OCI-LY7 (cell line): ENCODE measurements around the gene TLR3. TPM values are rescaled to one million over a fixed set of nuclear protein-coding genes. Genes with fewer than 3 reads are reported as not detected.

Source experiments
- BruUV-seq: library from RNA; stranded (reverse); fragments of 400-500 nt; replicated peaks from 2 replicates; lab custom pipeline; 2021; lab: Mats Ljungman, UMichigan
- CTCF ChIA-PET: fragments of 300-600 bp; sonication (Branson Sonifier 250); formaldehyde crosslinking; loops from one replicate; lab custom pipeline; 2022; ENCODE audit warnings: antibody characterized with exemption; ENCODE audit not compliant: unreplicated experiment; lab: Charles Lee
- POLR2A ChIA-PET: fragments of 300-600 bp; sonication (Branson Sonifier 250); formaldehyde crosslinking; loops from one replicate; lab custom pipeline; 2022; ENCODE audit warnings: antibody characterized with exemption; lab: Charles Lee
- DNase-seq: peaks from one replicate; pipeline ENCODE4 v3.0.0-alpha.2; 2015; ENCODE audit warnings: low spot score
- H2AFZ ChIP-seq: fragments of 200-600 bp; sonication (generic), shearing (Covaris generic); 2 replicates; pipeline ENCODE4 v1.6.1; 2014; ENCODE audit warnings: mild to moderate bottlenecking, antibody characterized with exemption, low read length, moderate library complexity
- H3K27ac ChIP-seq: fragments of 200-600 bp; sonication (generic); 2 replicates; pipeline ENCODE4 v1.5.1; 2014; ENCODE audit warnings: mixed run types, low read depth, mild to moderate bottlenecking, moderate library complexity, low read length, inconsistent platforms; ENCODE audit not compliant: poor library complexity, severe bottlenecking
- H3K36me3 ChIP-seq: fragments of 200-600 bp; sonication (generic); 2 replicates; pipeline ENCODE4 v1.6.1; 2014; ENCODE audit warnings: mild to moderate bottlenecking, antibody characterized with exemption, low read length, moderate library complexity, mixed read lengths; ENCODE audit not compliant: insufficient read depth
- H3K4me1 ChIP-seq: fragments of 200-600 bp; sonication (generic); 2 replicates; pipeline ENCODE4 v1.5.1; 2014; ENCODE audit warnings: mild to moderate bottlenecking, low read length; ENCODE audit not compliant: insufficient read depth, poor library complexity, severe bottlenecking
- H3K4me2 ChIP-seq: fragments of 200-600 bp; sonication (generic); 2 replicates; pipeline ENCODE4 v1.6.1; 2014; ENCODE audit warnings: mild to moderate bottlenecking, low read length
- H3K4me3 ChIP-seq: fragments of 200-600 bp; sonication (generic); 2 replicates; pipeline ENCODE4 v1.5.1; 2014; ENCODE audit warnings: mild to moderate bottlenecking, low read depth, low read length; ENCODE audit not compliant: poor library complexity, severe bottlenecking
- H3K79me2 ChIP-seq: fragments of 200-600 bp; sonication (generic); 2 replicates; pipeline ENCODE4 v1.6.1; 2016; ENCODE audit warnings: low read depth, mild to moderate bottlenecking, low read length, moderate library complexity, mixed read lengths; ENCODE audit not compliant: insufficient read depth
- H3K9me2 ChIP-seq: fragments of 200-600 bp; sonication (generic); 2 replicates; pipeline ENCODE4 v1.6.1; 2016; ENCODE audit warnings: mild to moderate bottlenecking, low read length, mixed read lengths; ENCODE audit not compliant: insufficient read depth
- H3K9me3 ChIP-seq: fragments of 200-600 bp; sonication (generic); 2 replicates; pipeline ENCODE4 v1.6.1; 2014; ENCODE audit warnings: mild to moderate bottlenecking, mixed run types, low read length, mixed read lengths
- H4K20me1 ChIP-seq: fragments of 200-600 bp; sonication (generic); 2 replicates; pipeline ENCODE4 v1.6.1; 2014; ENCODE audit warnings: mild to moderate bottlenecking, antibody characterized with exemption, low read length, moderate library complexity, mixed read lengths; ENCODE audit not compliant: insufficient read depth
- CTCF ChIP-seq: fragments of 200-600 bp; sonication (generic); conservative IDR thresholded peaks from 2 replicates; pipeline ENCODE4 v1.5.1; 2014; ENCODE audit warnings: mild to moderate bottlenecking, antibody characterized with exemption, low read length, moderate library complexity, mixed read lengths
- EZH2phosphoT487 ChIP-seq: fragments of 200-600 bp; sonication (generic); IDR thresholded peaks from 2 replicates; pipeline ENCODE4 v1.6.1; 2018; ENCODE audit warnings: low read depth, borderline replicate concordance, mild to moderate bottlenecking, mixed run types, antibody characterized with exemption, low read length, moderate library complexity, mixed read lengths
- intact Hi-C: fragments of 100-400 bp; cut with micrococcal nuclease; formaldehyde crosslinking; loops from one replicate; pipeline ENCODE4 v1.10.0; 2022; ENCODE audit not compliant: unreplicated experiment
- total RNA-seq, 2 experiments: library from RNA; depleted of rRNA in 1 of 2; stranded (reverse); fragments of >200 nt in 1 of 2; shearing (Covaris generic) in 1 of 2; gene quantifications; 2 replicates each; pipeline ENCODE4 v1.2.3, GENCODE V29; 2014 to 2022

TLR3 gene
- total RNA-seq, 2 experiments from 2014 or later: 0.38 to 0.53 TPM

DNA sequence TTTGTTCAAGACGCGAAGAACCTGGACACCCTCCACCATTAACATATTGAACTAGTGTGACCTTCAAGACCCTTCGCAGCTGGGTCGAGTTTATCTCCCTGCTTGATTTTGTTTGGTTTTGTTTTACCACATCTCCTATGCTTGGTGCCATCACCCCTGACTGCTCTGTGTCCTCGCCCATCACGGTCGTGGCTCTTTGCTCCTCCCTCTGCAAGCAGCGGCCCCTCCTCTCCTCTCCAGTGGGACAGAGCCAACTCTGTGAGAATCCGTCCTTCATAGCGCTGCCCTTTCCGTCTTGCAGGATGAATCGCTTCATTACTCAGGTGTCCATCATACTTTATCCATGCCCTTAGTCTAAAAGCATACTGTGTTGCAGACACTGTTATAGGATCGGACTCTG lies 26.4 kb downstream of the TLR3 start:
- Histone ChIP-seq H3K4me3 (no peak overlapping the region), H3K4me2 (no peak overlapping the region), H2AFZ (no peak overlapping the region), H3K4me1 (no peaks in the 10 kb centered on the region), H4K20me1 (no peaks in the 10 kb centered on the region), H3K79me2 (no peaks in the 10 kb centered on the region), H3K9me2 (no peaks in the 10 kb centered on the region), H3K36me3 (no peaks in the 10 kb centered on the region), H3K27ac (no peak overlapping the region), H3K9me3 (no peaks in the 10 kb centered on the region)
- no TSS peak for BruUV-seq
- intact Hi-C loops: no loop called here
- TF ChIP-seq EZH2phosphoT487 (no peak), CTCF (no peak)
- ChIA-PET CTCF (no interaction called here), POLR2A (interaction anchor here (0.6 to 0.7 kb wide), 2 partner anchors 47 to 1472 kb away, joined by 3 read pairs; no protein-coding TSS in a partner anchor)
- no peak for DNase-seq

DNA sequence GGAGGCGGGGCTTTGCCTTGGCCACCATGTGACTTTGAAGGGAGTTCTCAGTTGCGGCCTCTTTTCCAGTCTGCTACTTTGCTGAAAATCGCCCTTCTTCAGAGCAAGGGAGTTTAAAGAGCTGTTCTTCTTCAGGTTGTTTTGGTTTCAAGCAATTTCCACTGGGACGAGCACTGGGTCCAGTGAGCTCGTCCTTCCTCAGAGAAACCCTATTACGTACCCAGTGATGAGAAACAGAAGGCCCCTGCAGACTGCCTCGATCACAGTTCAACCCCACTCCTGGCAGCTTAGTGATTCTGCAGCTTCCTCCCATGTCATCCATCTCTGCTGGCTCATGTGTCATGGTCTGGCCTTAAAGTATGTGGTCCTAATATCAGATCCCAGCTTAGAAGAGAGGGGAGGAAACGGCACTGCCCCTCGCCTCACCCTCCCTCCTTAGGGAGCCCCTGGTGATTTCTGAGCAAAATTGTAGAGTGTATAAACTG lies 27.8 kb downstream of the TLR3 start:
- no peak overlapping the region for H3K4me2 ChIP-seq
- BruUV-seq: no TSS peak
- H3K9me3 ChIP-seq: no peaks in the 10 kb centered on the region
- H2AFZ ChIP-seq: no peak overlapping the region
- intact Hi-C loops: no loop called here
- no peaks in the 10 kb centered on the region for H3K9me2 ChIP-seq
- POLR2A ChIA-PET: no interaction called here
- H3K4me1 ChIP-seq: no peaks in the 10 kb centered on the region
- no peak overlapping the region for H3K27ac ChIP-seq
- H4K20me1 ChIP-seq: no peaks in the 10 kb centered on the region
- DNase-seq: no peak
- TF ChIP-seq CTCF: no peak
- TF ChIP-seq EZH2phosphoT487: no peak
- CTCF ChIA-PET: no interaction called here
- no peaks in the 10 kb centered on the region for H3K36me3 ChIP-seq
- no peaks in the 10 kb centered on the region for H3K79me2 ChIP-seq
- H3K4me3 ChIP-seq: no peak overlapping the region

- Histone ChIP-seq H2AFZ (no peak overlapping the region), H3K4me2 (no peak overlapping the region), H3K4me1 (no peaks in the 10 kb centered on the region), H3K4me3 (no peak overlapping the region), H3K79me2 (no peaks in the 10 kb centered on the region), H3K9me3 (no peaks in the 10 kb centered on the region), H3K27ac (no peak overlapping the region), H3K36me3 (no peaks in the 10 kb centered on the region), H3K9me2 (no peaks in the 10 kb centered on the region), H4K20me1 (no peaks in the 10 kb centered on the region)
- CTCF ChIA-PET: no interaction called here
- TF ChIP-seq EZH2phosphoT487 (no peak), CTCF (no peak)
- BruUV-seq: no TSS peak
- DNase-seq: no peak
- POLR2A ChIA-PET: no interaction called here
- intact Hi-C loops: no loop called here
Measured at GRCh38 chr4:186097386-186097785, 28.4 kb downstream of the TLR3 start.
